ENCODE data around the gene RPIA. TPM values are rescaled to one million over a fixed set of nuclear protein-coding genes. Genes with fewer than 3 reads are reported as not detected.

The RPIA gene
- total RNA-seq, 1 experiment from 2014 or later: 18.2 TPM

GRCh38 chr2:88707003-88707402 lies 15.5 kb downstream of the RPIA start:
- Histone ChIP-seq H3K4me1 (ENCODE audit: control insufficient read depth, insufficient read depth, low read length) (no peaks in the 10 kb centered on the region), H3K9me3 (ENCODE audit: control insufficient read depth, insufficient read depth, low read depth, low read length) (no peaks in the 10 kb centered on the region), H3K27ac (ENCODE audit: low read length) (no peak overlapping the region), H3K36me3 (ENCODE audit: control insufficient read depth, insufficient read depth, low read length) (no peaks in the 10 kb centered on the region), H3K4me3 (ENCODE audit: low read depth in 2 of 2, low read length in 2 of 2) (no peak overlapping the region), H3K27me3 (ENCODE audit: control insufficient read depth, insufficient read depth, low read length) (no peaks in the 10 kb centered on the region)
- intact Hi-C loops (cut with micrococcal nuclease; ENCODE audit: unreplicated experiment): no loop called here
- TF ChIP-seq REST (IDR thresholded peaks at IDR 0.05; ENCODE audit: insufficient read depth in 1 of 2, low read depth in 2 of 2, low read length in 1 of 2) (no peak), POLR2AphosphoS5 (IDR thresholded peaks at IDR 0.05; ENCODE audit: low read depth, low read length) (no peak), TCF7L2 (IDR thresholded peaks at IDR 0.05; ENCODE audit: low read depth, low read length) (no peak), CTCF (IDR thresholded peaks at IDR 0.05) (no peak), SIN3A (IDR thresholded peaks at IDR 0.05; ENCODE audit: borderline replicate concordance, insufficient read depth, low read depth, low read length) (no peak)
- no peak for ATAC-seq
- DNase-seq (ENCODE audit: low read depth, low spot score): no peak
- BruUV-seq (replicated peaks): no TSS peak
- ChIA-PET POLR2A (no interaction called here), CTCF (no interaction called here)
- in situ Hi-C loops (cut with HindIII; ENCODE audit: low pct_unique_long_range_greater_than_20kb, low sequenced_read_pairs): no loop called here

GRCh38 chr2:88709181-88709631 lies 17.7 kb downstream of the RPIA start:
- Histone ChIP-seq H3K27me3 (ENCODE audit: control insufficient read depth, insufficient read depth, low read length) (no peaks in the 10 kb centered on the region), H3K36me3 (ENCODE audit: control insufficient read depth, insufficient read depth, low read length) (no peaks in the 10 kb centered on the region), H3K27ac (ENCODE audit: low read length) (no peak overlapping the region), H3K4me1 (ENCODE audit: control insufficient read depth, insufficient read depth, low read length) (no peaks in the 10 kb centered on the region), H3K9me3 (ENCODE audit: control insufficient read depth, insufficient read depth, low read depth, low read length) (no peaks in the 10 kb centered on the region), H3K4me3 (ENCODE audit: low read depth in 2 of 2, low read length in 2 of 2) (no peak overlapping the region)
- no TSS peak for BruUV-seq (replicated peaks)
- intact Hi-C loops (cut with micrococcal nuclease; ENCODE audit: unreplicated experiment) (no loop called here), in situ Hi-C loops (cut with HindIII; ENCODE audit: low pct_unique_long_range_greater_than_20kb, low sequenced_read_pairs) (no loop called here)
- ChIA-PET CTCF (no interaction called here), POLR2A (interaction anchor here (0.6 kb wide), 1 partner anchor 33 kb away, joined by 3 read pairs; no protein-coding TSS in a partner anchor)
- DNase-seq (ENCODE audit: low read depth, low spot score) (no peak), ATAC-seq (no peak)
- TF ChIP-seq REST (IDR thresholded peaks at IDR 0.05; ENCODE audit: insufficient read depth in 1 of 2, low read depth in 2 of 2, low read length in 1 of 2): no peak
- no peak for TF ChIP-seq SIN3A (IDR thresholded peaks at IDR 0.05; ENCODE audit: borderline replicate concordance, insufficient read depth, low read depth, low read length)
- TF ChIP-seq CTCF (IDR thresholded peaks at IDR 0.05): no peak
- no peak for TF ChIP-seq TCF7L2 (IDR thresholded peaks at IDR 0.05; ENCODE audit: low read depth, low read length)
- TF ChIP-seq POLR2AphosphoS5 (IDR thresholded peaks at IDR 0.05; ENCODE audit: low read depth, low read length): no peak

Data from Panc1 (cell line).